Astrocyte (in vitro differentiated cells and primary cell): ENCODE data around the gene PTPN5. TPM values are rescaled to one million over a fixed set of nuclear protein-coding genes. Genes with fewer than 3 reads are reported as not detected.
"Not testable (repeated sequence)": the region's sequence is repeated elsewhere in the genome, so short reads cannot be mapped to it uniquely, and the experiment has no call there.

Source experiments
- DNase-seq: peaks from one replicate; pipeline ENCODE4 v3.0.0-alpha.2; 2010; ENCODE audit warnings: low read depth
- FAIRE-seq: peaks from 2 replicates; lab custom pipeline; 2011; peaks lifted over from hg19 to GRCh38; lab: Jason Lieb, UNC
- H2AFZ ChIP-seq: 2 replicates; pipeline ENCODE4 v1.6.0; 2012; ENCODE audit warnings: low read depth, low read length, inconsistent platforms
- H3K27ac ChIP-seq: 2 replicates; pipeline ENCODE4 v1.5.1; 2011; ENCODE audit warnings: low read depth, low read length, inconsistent platforms
- H3K27me3 ChIP-seq: 2 replicates; pipeline ENCODE4 v1.6.0; 2011; ENCODE audit warnings: low read length, inconsistent platforms; ENCODE audit not compliant: insufficient read depth
- H3K36me3 ChIP-seq: 2 replicates; pipeline ENCODE4 v1.5.1; 2011; ENCODE audit warnings: low read length, inconsistent platforms; ENCODE audit not compliant: insufficient read depth
- H3K4me1 ChIP-seq: 2 replicates; pipeline ENCODE4 v1.5.1; 2011; ENCODE audit warnings: low read length, inconsistent platforms; ENCODE audit not compliant: insufficient read depth
- H3K4me2 ChIP-seq: 2 replicates; pipeline ENCODE4 v1.6.0; 2012; ENCODE audit warnings: low read length, inconsistent platforms
- H3K4me3 ChIP-seq: 2 replicates; pipeline ENCODE4 v1.5.1; 2011; ENCODE audit warnings: low read depth, mild to moderate bottlenecking, low read length, inconsistent platforms; ENCODE audit not compliant: insufficient read depth
- H3K79me2 ChIP-seq: 2 replicates; pipeline ENCODE4 v1.6.0; 2012; ENCODE audit warnings: mild to moderate bottlenecking, low read length, inconsistent platforms; ENCODE audit not compliant: insufficient read depth
- H3K9ac ChIP-seq: 2 replicates; pipeline ENCODE4 v1.6.0; 2012; ENCODE audit warnings: mild to moderate bottlenecking, low read length, inconsistent platforms
- H3K9me3 ChIP-seq: 2 replicates; pipeline ENCODE4 v1.5.1; 2012; ENCODE audit warnings: low read depth, mild to moderate bottlenecking, low read length, inconsistent platforms; ENCODE audit not compliant: insufficient read depth
- H4K20me1 ChIP-seq: 2 replicates; pipeline ENCODE4 v1.6.0; 2012; ENCODE audit warnings: low read length, inconsistent platforms; ENCODE audit not compliant: insufficient read depth
- H3K27ac Mint-ChIP-seq: one replicate; pipeline ENCODE4 v1.8.0; 2021; ENCODE audit warnings: mild to moderate bottlenecking, mixed read lengths; ENCODE audit not compliant: unreplicated experiment
- H3K27me3 Mint-ChIP-seq: one replicate; pipeline ENCODE4 v1.8.0; 2021; ENCODE audit warnings: low read depth, mixed read lengths; ENCODE audit not compliant: unreplicated experiment
- H3K36me3 Mint-ChIP-seq: one replicate; pipeline ENCODE4 v1.8.0; 2021; ENCODE audit warnings: low read depth, mixed read lengths; ENCODE audit not compliant: unreplicated experiment
- H3K4me1 Mint-ChIP-seq: one replicate; pipeline ENCODE4 v1.8.0; 2021; ENCODE audit warnings: low read depth, mixed read lengths; ENCODE audit not compliant: unreplicated experiment
- H3K4me3 Mint-ChIP-seq: one replicate; pipeline ENCODE4 v1.8.0; 2021; ENCODE audit warnings: mild to moderate bottlenecking, moderate library complexity, mixed read lengths; ENCODE audit not compliant: unreplicated experiment
- H3K9me3 Mint-ChIP-seq: one replicate; pipeline ENCODE4 v1.8.0; 2021; ENCODE audit warnings: mild to moderate bottlenecking, mixed read lengths; ENCODE audit not compliant: unreplicated experiment
- CTCF ChIP-seq: IDR thresholded peaks from 2 replicates; pipeline ENCODE4 v1.5.1; 2011; ENCODE audit warnings: low read depth, mild to moderate bottlenecking, inconsistent platforms, low read length, moderate library complexity; ENCODE audit not compliant: insufficient read depth
- EZH2 ChIP-seq: IDR thresholded peaks from 2 replicates; pipeline ENCODE4 v1.6.1; 2012; ENCODE audit warnings: mild to moderate bottlenecking, low read length, inconsistent platforms; ENCODE audit not compliant: insufficient read depth
- total RNA-seq: library from RNA; stranded (reverse); gene quantifications from 2 replicates; pipeline ENCODE4 v1.2.1, GENCODE V29; 2021

Gene PTPN5
- total RNA-seq, 1 donor from 2014 or later, result 0.07 TPM

- Mint-ChIP-seq H3K4me1 (no peaks in the 10 kb centered on the region), H3K27ac (no peak overlapping the region), H3K27me3 (peaks cover 11% of the 10 kb centered on the region), H3K4me3 (no peak overlapping the region), H3K9me3 (peaks cover 4% of the 10 kb centered on the region), H3K36me3 (no peaks in the 10 kb centered on the region)
- no peak for FAIRE-seq
- no peak overlapping the region for H3K27ac ChIP-seq
- H3K9ac ChIP-seq, result no peak overlapping the region
- no peaks in the 10 kb centered on the region for H3K79me2 ChIP-seq
- no peak overlapping the region for H2AFZ ChIP-seq
- TF ChIP-seq EZH2, result no peak
- TF ChIP-seq CTCF, result no peak
- H4K20me1 ChIP-seq, result no peaks in the 10 kb centered on the region
- H3K4me1 ChIP-seq, result no peaks in the 10 kb centered on the region
- H3K27me3 ChIP-seq, result no peaks in the 10 kb centered on the region
- H3K4me2 ChIP-seq, result no peak overlapping the region
- H3K4me3 ChIP-seq, result no peak overlapping the region
- H3K36me3 ChIP-seq, result no peaks in the 10 kb centered on the region
- DNase-seq, result no peak
- H3K9me3 ChIP-seq, result no peaks in the 10 kb centered on the region
These were observed 43.3 kb upstream of the PTPN5 start for GRCh38 chr11:18834754-18835466.

DNA sequence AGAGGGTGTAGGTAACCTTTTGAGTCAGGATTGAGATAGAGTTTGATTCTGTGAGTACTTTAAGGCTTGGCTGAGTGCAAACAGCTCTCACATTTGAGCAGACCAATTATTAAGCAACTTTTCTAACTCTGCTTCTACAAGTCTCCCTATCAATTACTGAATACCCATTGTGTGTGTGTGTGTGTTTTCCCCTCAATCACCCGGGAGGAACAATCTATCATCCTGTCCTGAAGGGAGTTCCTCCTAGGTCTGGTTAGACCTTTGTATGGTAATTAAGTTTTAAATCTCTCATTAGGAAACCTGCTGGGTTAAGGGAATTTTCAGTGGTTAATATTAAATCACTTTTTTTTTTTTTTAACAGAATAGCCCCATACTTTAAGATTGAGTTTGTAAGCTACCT lies 28.6 kb upstream of the PTPN5 start:
- H3K27ac ChIP-seq, H3K27ac Mint-ChIP-seq, H2AFZ ChIP-seq, H3K79me2 ChIP-seq, H3K4me3 Mint-ChIP-seq, FAIRE-seq, H3K27me3 Mint-ChIP-seq, H3K36me3 ChIP-seq, H3K9me3 Mint-ChIP-seq, H3K4me1 Mint-ChIP-seq, H3K9me3 ChIP-seq, H3K36me3 Mint-ChIP-seq, H3K9ac ChIP-seq, DNase-seq, H3K4me3 ChIP-seq, H3K27me3 ChIP-seq, H3K4me2 ChIP-seq, H4K20me1 ChIP-seq, H3K4me1 ChIP-seq: not testable (repeated sequence)

DNA sequence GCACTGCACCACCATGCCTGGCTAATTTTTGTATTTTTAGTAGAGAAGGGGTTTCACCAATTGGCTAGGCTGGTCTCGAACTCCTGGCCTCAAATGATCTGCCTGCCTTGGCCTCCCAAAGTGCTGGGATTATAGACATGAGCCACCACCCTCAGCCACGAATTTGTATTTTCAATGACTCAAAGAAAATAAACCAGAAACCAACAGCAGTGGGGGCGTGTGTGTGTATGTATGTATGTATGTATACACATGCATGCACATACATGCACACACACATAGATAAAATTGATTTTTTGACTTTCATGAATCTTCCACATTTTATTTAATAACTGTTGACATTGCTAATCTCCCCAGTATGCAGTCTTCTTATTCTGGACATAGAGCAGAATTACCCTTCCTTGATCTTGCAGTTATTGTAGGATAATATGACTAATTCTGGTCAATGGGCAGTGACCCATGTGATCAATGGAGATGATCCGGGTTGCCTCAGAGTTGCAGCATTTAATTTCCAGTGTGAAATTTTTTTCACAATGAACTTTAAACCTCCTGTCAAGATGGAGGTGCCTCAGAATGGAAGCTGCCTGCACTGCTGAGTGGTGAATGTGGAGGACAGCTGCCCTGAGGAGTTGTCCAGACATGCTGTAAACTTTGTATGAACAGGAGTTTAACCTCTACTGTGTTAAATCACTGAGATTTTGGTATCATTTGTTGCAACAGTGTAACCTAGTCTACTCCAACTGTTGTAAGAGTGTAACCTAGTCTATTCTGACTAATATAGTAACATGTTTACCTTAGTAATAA lies 12.8 kb upstream of the PTPN5 start:
- Mint-ChIP-seq H3K36me3 (no peaks in the 10 kb centered on the region), H3K27ac (no peak overlapping the region), H3K4me3 (no peak overlapping the region), H3K27me3 (peaks cover 23% of the 10 kb centered on the region), H3K4me1 (no peaks in the 10 kb centered on the region), H3K9me3 (peaks cover 4% of the 10 kb centered on the region)
- Histone ChIP-seq H2AFZ (no peak overlapping the region), H3K9ac (no peak overlapping the region), H3K4me1 (no peaks in the 10 kb centered on the region), H3K79me2 (no peaks in the 10 kb centered on the region), H4K20me1 (no peaks in the 10 kb centered on the region), H3K9me3 (no peaks in the 10 kb centered on the region), H3K27ac (no peak overlapping the region), H3K36me3 (no peaks in the 10 kb centered on the region), H3K4me2 (no peak overlapping the region), H3K4me3 (no peak overlapping the region), H3K27me3 (peaks cover 3% of the 10 kb centered on the region)
- FAIRE-seq (no peak), DNase-seq (no peak)
- TF ChIP-seq CTCF (no peak), EZH2 (no peak)
